Esophagus squamous epithelium (tissue), 5 donors: Measurements from ENCODE around the gene CCDC192. TPM values are rescaled to one million over a fixed set of nuclear protein-coding genes. Genes with fewer than 3 reads are reported as not detected.

Experiments
- DNase-seq: peaks from one replicate; lab custom pipeline; 2025; lab: John Stamatoyannopoulos, UW
- H3K27ac ChIP-seq, 4 donors: fragments of 200-600 bp; sonication (generic); one replicate each; pipeline ENCODE4 v1.5.1; 2016 to 2019; ENCODE audit warnings: mild to moderate bottlenecking in 1 of 4
- H3K27me3 ChIP-seq, 4 donors: fragments of 200-600 bp; sonication (generic); 1 replicate in 3 of 4; 2 replicates in 1 of 4; pipeline versions ENCODE4 v1.5.1 to v1.6.0; 2017 to 2021; ENCODE audit warnings: antibody characterized with exemption in 1 of 4
- H3K36me3 ChIP-seq, 3 donors: fragments of 200-600 bp; sonication (generic); one replicate each; pipeline ENCODE4 v1.5.1; 2016 to 2019
- H3K4me1 ChIP-seq, 3 donors: fragments of 200-600 bp; sonication (generic); one replicate each; pipeline ENCODE4 v1.5.1; 2017 to 2019
- H3K4me3 ChIP-seq, 4 donors: fragments of 200-600 bp; sonication (generic); 1 replicate in 3 of 4; 2 replicates in 1 of 4; pipeline ENCODE4 v1.5.1; 2016 to 2019; ENCODE audit warnings: mild to moderate bottlenecking in 2 of 4, moderate library complexity in 1 of 4
- H3K9me3 ChIP-seq, 3 donors: fragments of 200-600 bp; sonication (generic); one replicate each; pipeline ENCODE4 v1.5.1; 2016 to 2019
- CTCF ChIP-seq, 6 experiments: fragments of 450-650 bp in 4 of 6; fragments of 200-600 bp in 2 of 6; sonication (generic) in 2 of 6; IDR thresholded peaks; one replicate each; pipeline ENCODE4 v1.5.1; 2016 to 2019; ENCODE audit warnings: antibody characterized with exemption in 6 of 6, mild to moderate bottlenecking in 4 of 6, moderate library complexity in 4 of 6
- POLR2A ChIP-seq, 4 donors: fragments of 450-650 bp; IDR thresholded peaks; one replicate each; pipeline ENCODE4 v1.6.1; 2017; ENCODE audit warnings: antibody characterized with exemption in 4 of 4, mild to moderate bottlenecking in 4 of 4, moderate library complexity in 3 of 4
- WGBS, 2 donors: methylation state at CpG; one replicate each; pipeline ENCODE4 v1.1.5; 2018; 5-methylcytosine and 5-hydroxymethylcytosine counted together
- intact Hi-C: fragments of 100-400 bp; cut with DNase I; formaldehyde crosslinking; loops from one replicate; pipeline ENCODE4 v1.15.0; 2022
- total RNA-seq, 4 donors: library from RNA; depleted of rRNA; stranded (reverse); fragments of >200 nt; gene quantifications; one replicate each; pipeline ENCODE4 v1.1.0, GENCODE V29; 2016
- donor health status: DM: yes; HTN: yes; CAD: no.

The CCDC192 gene
- total RNA-seq, 4 donors from 2014 or later: not detected

GRCh38 chr5:127951791-127952190, 248.6 kb downstream of the CCDC192 start:
- Histone ChIP-seq H3K9me3 (no peaks in the 10 kb centered on the region), H3K27me3 (no peaks in the 10 kb centered on the region), H3K4me3 (no peak overlapping the region), H3K27ac (no peak overlapping the region), H3K4me1 (no peaks in the 10 kb centered on the region), H3K36me3 (no peaks in the 10 kb centered on the region)
- 72 to 90% methylated on average over 4 of the region's 4 CpGs for WGBS, 2 donors
- TF ChIP-seq POLR2A (IDR thresholded peaks at IDR 0.05): no peak
- no peak for TF ChIP-seq CTCF (IDR thresholded peaks at IDR 0.05)
- no peak for DNase-seq
- intact Hi-C loops: no loop called here

- intact Hi-C loops: no loop called here
- H3K9me3 ChIP-seq: no peaks in the 10 kb centered on the region
- TF ChIP-seq POLR2A (IDR thresholded peaks at IDR 0.05) (no peak), CTCF (IDR thresholded peaks at IDR 0.05) (no peak)
Measured at GRCh38 chr5:127957183-127957582, 254.0 kb downstream of the CCDC192 start.

GRCh38 chr5:127957701-127958239, 254.6 kb downstream of the CCDC192 start:
- DNase-seq: no peak
- Histone ChIP-seq H3K27me3 (no peaks in the 10 kb centered on the region), H3K27ac (no peak overlapping the region), H3K4me1 (peaks cover 0 to 31% (median 11%) of the 10 kb centered on the region in 3 donors), H3K36me3 (no peaks in the 10 kb centered on the region), H3K9me3 (no peaks in the 10 kb centered on the region), H3K4me3 (no peak overlapping the region)
- intact Hi-C loops: no loop called here
- TF ChIP-seq CTCF (IDR thresholded peaks at IDR 0.05): no peak
- no peak for TF ChIP-seq POLR2A (IDR thresholded peaks at IDR 0.05)

More at GRCh38 chr5:127957183-127957582, 254.0 kb downstream of the CCDC192 start:
- Histone ChIP-seq H3K27me3 (no peaks in the 10 kb centered on the region), H3K36me3 (no peaks in the 10 kb centered on the region), H3K27ac (no peak overlapping the region), H3K4me3 (no peak overlapping the region), H3K4me1 (peaks cover 0 to 31% (median 11%) of the 10 kb centered on the region in 3 donors)
- no peak for DNase-seq
- WGBS, 2 donors: 25 to 33% methylated on average over 2 of the region's 2 CpGs

GRCh38 chr5:127958421-127959011, 255.3 kb downstream of the CCDC192 start:
- Histone ChIP-seq H3K27ac (peak overlapping the region in 1 of 4 donors; percentile 37), H3K36me3 (no peaks in the 10 kb centered on the region), H3K4me1 (peaks cover 0 to 31% (median 11%) of the 10 kb centered on the region in 3 donors), H3K9me3 (no peaks in the 10 kb centered on the region), H3K4me3 (no peak overlapping the region), H3K27me3 (no peaks in the 10 kb centered on the region)
- 30 to 45% methylated on average over 5 of the region's 5 CpGs for WGBS, 2 donors
- intact Hi-C loops: no loop called here
- DNase-seq: no peak
- TF ChIP-seq CTCF (IDR thresholded peaks at IDR 0.05): no peak
- TF ChIP-seq POLR2A (IDR thresholded peaks at IDR 0.05): no peak

GRCh38 chr5:127959152-127959764, 256.1 kb downstream of the CCDC192 start:
- 15 to 18% methylated on average over 3 of the region's 3 CpGs for WGBS, 2 donors
- intact Hi-C loops: no loop called here
- no peak for DNase-seq

More at GRCh38 chr5:127959152-127959764, 256.1 kb downstream of the CCDC192 start:
- no peak for TF ChIP-seq POLR2A (IDR thresholded peaks at IDR 0.05)
- TF ChIP-seq CTCF (IDR thresholded peaks at IDR 0.05): no peak
- Histone ChIP-seq H3K27me3 (no peaks in the 10 kb centered on the region), H3K4me1 (peaks cover 0 to 31% (median 11%) of the 10 kb centered on the region in 3 donors), H3K9me3 (no peaks in the 10 kb centered on the region), H3K36me3 (no peaks in the 10 kb centered on the region), H3K27ac (no peak overlapping the region), H3K4me3 (no peak overlapping the region)
